IPS-18c (cell line): ENCODE results near the gene LMF2.

Source experiments
- H3K4me3 ChIP-seq: 2 replicates; pipeline ENCODE4 v1.7.0; 2013; ENCODE audit warnings: low read depth, mild to moderate bottlenecking, low read length, moderate library complexity; ENCODE audit not compliant: insufficient read depth
- H3K9me3 ChIP-seq: one replicate; pipeline ENCODE4 v1.6.1; 2013; ENCODE audit warnings: mild to moderate bottlenecking, low read length, moderate library complexity; ENCODE audit not compliant: control insufficient read depth, insufficient read depth

Gene LMF2

GRCh38 chr22:50464451-50464850 is 43.1 kb downstream of the LMF2 start:
- no peak overlapping the region for H3K4me3 ChIP-seq
- H3K9me3 ChIP-seq = peaks cover 2% of the 10 kb centered on the region

DNA sequence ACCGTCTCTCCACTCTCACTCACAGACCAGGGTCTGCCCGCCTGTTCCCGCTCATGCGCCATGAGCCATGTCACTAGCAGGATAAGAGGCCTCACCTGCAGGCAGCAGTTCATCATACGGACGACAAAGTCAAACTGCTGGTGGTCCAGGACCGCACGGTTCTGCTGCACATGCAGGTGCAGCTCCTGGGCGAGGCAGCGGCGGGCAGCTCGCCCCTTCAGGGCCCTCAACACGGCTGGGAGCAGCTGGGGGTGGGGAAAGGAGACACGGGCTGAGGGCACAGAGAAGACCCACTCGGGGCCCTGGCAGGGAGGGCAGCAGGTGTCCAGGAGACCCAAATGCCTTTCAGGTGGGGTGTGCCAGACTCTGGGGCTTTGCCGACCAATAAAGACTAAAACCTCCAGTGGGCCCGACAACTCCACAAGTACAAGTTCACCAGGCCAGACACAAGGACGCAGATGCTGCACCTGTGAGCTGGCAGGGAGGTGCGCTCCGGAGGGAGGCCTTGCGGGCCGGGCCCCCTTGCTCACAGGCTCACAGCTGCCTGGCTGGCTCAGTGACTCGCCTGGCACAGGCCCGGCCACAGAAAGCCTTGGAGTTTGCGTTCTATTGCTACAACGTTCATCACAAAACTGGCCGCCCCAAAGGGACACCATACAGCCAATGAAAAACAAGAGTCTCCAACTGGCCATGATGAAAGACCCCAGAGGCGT is 44.2 kb downstream of the LMF2 start:
- peaks cover 2% of the 10 kb centered on the region for H3K9me3 ChIP-seq
- H3K4me3 ChIP-seq = no peak overlapping the region

DNA sequence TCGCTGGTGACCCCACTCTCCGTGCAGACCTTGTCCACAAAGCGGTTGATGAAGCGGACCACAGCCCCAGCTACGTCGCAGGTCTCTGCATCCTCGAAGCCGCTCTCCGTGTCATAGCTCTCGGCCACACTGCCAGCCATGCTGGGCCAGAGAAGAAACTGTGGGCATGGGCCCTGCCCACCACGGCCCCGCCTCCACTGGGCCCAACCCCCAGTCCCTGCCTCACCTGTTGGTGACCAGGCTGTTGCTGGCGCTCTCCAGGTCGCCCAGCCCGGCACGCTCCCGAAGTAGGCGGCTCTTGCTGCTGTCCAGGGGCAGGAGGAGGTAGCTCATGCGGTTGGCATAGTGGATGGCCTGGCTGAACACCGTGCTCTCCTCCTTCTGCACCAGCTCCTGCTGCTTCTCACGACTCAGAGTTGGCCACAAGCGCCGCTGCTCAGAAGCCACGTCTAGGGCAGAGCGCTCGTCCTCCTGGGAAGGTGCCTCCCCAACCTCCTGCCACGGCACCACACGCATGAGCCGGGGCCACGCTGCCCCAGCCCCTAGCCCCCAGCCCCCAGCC is 45.4 kb downstream of the LMF2 start:
- Histone ChIP-seq H3K4me3 (no peak overlapping the region), H3K9me3 (peaks cover 2% of the 10 kb centered on the region)

DNA sequence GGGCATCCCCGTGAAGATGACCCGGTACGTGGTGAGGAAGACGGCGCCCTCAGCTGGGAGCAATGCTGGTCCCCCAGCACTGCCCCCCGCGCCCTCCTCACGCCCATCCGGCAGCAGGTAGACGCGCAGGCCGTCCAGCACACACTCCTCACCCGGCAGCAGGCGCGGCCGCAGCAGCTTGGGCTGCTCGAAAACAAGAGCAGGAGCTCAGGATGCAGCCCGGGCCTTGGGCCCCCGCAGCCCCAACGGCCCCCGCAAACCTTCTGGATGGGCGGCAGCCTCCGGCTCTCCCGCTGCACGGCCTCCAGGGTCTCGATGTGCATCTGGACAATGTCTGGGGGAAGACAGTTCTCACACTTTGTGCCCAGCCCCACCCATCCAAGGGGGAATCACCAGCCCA is 46.0 kb downstream of the LMF2 start:
- Histone ChIP-seq H3K9me3 (peaks cover 2% of the 10 kb centered on the region), H3K4me3 (no peak overlapping the region)

- Histone ChIP-seq H3K9me3 (peaks cover 2% of the 10 kb centered on the region), H3K4me3 (no peak overlapping the region)
These were observed 46.6 kb downstream of the LMF2 start for GRCh38 chr22:50460938-50461337.

DNA sequence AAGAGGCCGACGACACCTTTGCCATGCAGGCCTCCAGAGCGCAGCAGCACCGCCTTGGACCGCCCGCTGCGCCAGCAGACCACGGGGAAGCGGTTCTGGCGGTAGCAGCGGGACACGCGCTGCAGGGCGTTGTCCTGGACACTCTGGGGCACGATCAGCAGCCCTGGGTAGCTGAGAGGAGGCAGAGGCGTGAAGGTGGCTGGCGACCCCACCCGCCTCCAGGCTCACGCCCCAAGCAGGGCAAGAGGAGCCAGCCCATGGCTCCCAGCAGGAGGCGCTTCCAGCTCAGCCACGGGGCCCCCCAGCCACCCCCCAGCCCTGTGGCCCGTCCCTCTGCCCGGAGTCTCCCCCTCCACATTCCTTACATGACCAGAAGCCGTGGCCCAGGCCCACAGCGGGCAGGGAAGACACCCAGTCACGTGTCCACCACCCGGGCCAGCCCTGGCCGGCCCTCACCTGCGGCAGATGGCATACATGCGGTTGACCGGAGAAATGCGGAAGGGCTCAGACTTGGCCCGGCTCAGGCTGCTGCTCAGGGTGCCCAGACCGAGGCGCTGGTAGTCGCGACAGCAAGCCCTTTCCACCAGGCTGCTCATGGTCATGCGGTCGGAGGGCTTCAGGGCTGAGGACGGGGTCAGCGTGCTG is 47.9 kb downstream of the LMF2 start:
- peaks cover 2% of the 10 kb centered on the region for H3K9me3 ChIP-seq
- H3K4me3 ChIP-seq = no peak overlapping the region

- Histone ChIP-seq H3K4me3 (no peak overlapping the region), H3K9me3 (peaks cover 2% of the 10 kb centered on the region)
These were observed 48.5 kb downstream of the LMF2 start for GRCh38 chr22:50459016-50459415.

GRCh38 chr22:50456466-50457234 is 50.9 kb downstream of the LMF2 start:
- Histone ChIP-seq H3K9me3 (peaks cover 2% of the 10 kb centered on the region), H3K4me3 (no peak overlapping the region)

- Histone ChIP-seq H3K9me3 (no peaks in the 10 kb centered on the region), H3K4me3 (no peak overlapping the region)
These were observed 51.5 kb downstream of the LMF2 start for GRCh38 chr22:50456026-50456425.

DNA sequence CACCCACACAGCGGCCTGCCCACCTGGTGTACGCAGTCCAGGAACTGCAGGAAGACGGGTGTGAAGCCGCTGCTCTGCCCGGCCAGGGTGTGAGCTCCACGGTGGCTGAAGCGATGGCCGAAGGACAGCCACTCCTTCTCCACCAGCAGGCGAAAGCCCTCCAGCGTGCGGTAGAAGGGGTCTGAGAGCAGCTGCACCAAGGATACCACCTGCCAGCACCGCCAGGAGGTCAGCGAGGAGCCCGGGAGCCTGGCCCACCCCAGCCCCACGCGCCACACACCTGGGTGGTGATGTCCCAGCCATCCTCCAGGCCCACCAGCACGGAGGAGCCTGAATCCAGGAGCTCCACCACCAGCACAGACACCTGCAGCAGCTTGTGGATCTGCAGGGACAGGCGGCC is 52.3 kb downstream of the LMF2 start:
- no peaks in the 10 kb centered on the region for H3K9me3 ChIP-seq
- H3K4me3 ChIP-seq = no peak overlapping the region

DNA sequence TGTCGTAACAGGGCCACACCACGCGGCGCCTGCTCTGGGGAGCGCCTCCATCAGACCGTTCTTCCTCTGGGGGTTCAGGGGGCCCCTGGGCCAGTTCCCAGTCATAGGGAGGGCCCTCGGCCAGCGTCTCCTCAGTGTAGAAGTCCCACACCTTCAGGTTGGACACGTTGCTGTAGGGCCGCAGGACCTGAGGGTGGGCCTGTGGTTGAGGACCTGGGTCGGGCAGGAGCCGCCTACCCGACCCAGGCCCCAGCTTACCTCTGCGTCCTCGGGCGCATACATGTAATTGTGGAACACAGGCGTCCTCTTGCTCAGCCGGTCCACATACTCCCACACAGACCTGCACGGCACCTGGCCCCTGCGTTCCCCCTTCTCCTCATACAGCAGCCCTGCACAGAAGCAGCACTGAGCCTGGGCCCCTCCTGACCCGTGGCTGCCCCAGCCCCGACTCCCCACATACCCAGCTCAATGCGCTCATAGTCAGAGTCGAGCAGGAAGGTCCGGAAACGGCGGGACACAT is 52.9 kb downstream of the LMF2 start:
- Histone ChIP-seq H3K4me3 (no peak overlapping the region), H3K9me3 (no peaks in the 10 kb centered on the region)
